Activated CD4-positive, CD25-positive, alpha-beta regulatory T cell treated with anti-CD3 and anti-CD28 coated beads, Interleukin-2, amount 50 U/mL, for 24 hours (primary cell): ENCODE results near the gene LRRC53.

Experiments used
- ATAC-seq, 2 donors: fragments of 150-1000 bp; cut with Tn5 transposase; one replicate each; pipeline ENCODE4 v1.10.0; 2021; ENCODE audit warnings: mild to moderate bottlenecking in 1 of 2, moderate library complexity in 1 of 2

Gene LRRC53

DNA sequence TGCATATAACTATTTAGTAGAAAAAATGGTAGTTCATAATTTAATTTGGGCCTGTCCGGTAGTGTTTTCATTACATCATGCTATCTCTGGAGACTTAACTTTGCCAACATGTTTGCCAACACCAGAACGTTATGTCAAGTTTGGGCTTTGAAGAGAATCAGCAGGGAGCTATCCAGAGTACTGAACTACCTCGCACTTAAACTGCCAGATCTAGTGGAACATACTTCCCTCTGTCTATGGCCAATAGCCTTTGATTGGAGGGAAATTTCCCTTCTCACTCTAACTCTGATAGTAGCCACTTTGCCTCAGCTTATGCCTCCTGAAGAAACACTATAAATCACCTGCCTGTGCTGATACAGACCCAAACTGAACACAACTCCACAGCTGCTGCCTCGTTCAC lies 10.0 kb downstream of the LRRC53 start:
- no peak for ATAC-seq

DNA sequence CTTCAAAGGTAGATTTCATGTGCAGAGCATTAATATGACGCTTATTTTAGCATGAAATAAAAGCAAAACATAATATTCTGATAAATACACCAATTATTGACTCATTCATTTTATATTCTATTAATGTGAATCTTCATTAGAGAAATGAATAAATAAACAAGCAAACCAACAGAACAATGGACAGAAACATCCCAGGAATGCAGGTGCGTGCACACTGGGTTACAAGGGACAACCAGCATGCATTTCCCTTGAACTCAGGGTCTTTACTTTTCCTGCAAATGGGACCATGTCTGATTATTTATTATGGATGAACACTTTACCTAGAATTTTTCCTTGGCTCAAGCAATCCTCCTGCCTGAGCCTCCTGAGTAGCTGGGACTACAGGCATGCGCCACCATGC lies 13.5 kb downstream of the LRRC53 start:
- ATAC-seq = no peak

GRCh38 chr1:74496669-74497068 lies 15.7 kb downstream of the LRRC53 start:
- ATAC-seq = no peak

- no peak for ATAC-seq
Observed at GRCh38 chr1:74486036-74486435, 26.4 kb downstream of the LRRC53 start.

- ATAC-seq = no peak
Observed at GRCh38 chr1:74485622-74486021, 26.8 kb downstream of the LRRC53 start.

DNA sequence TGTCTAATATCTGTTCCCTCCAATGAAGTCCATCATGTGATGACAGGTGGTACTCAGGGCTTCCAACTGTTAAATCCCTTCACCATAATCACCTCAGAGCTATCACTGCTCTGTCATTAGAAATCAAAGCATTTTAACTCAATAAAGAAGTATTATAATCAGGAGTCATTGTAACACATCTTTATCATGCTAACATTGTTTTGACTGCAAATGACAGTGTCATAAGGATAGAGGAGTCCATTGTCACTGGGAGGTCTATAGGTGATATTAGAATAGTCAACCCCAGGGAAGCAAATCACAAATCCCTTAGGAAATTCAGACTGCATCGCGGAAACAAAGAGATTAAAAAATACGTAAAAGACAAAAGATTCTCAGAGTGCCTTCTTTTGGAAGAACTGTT lies 30.8 kb downstream of the LRRC53 start:
- ATAC-seq = no peak

- ATAC-seq = no peak
Observed at GRCh38 chr1:74480068-74480467, 32.3 kb downstream of the LRRC53 start.

GRCh38 chr1:74478979-74479378 lies 33.4 kb downstream of the LRRC53 start:
- no peak for ATAC-seq

DNA sequence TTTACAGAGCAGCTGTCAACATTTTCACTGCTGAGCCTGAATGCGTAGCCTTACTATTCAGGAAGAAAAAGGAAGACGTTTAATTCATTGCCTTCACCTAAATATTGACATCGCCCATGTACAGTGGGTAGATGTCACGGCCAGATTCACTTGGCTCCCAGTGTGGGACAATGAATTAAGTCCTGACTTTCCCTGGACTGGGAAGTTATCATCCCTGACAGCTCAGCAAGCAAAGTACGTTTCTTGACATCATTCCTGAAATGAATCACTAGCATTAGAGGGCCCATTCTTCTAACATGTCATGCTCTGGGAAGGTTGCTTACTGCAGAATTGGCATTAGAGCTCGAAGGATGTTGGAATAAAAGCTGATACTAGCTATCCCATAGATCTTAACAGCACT lies 37.8 kb downstream of the LRRC53 start:
- no peak for ATAC-seq

GRCh38 chr1:74471470-74471869 lies 40.9 kb downstream of the LRRC53 start:
- no peak for ATAC-seq

DNA sequence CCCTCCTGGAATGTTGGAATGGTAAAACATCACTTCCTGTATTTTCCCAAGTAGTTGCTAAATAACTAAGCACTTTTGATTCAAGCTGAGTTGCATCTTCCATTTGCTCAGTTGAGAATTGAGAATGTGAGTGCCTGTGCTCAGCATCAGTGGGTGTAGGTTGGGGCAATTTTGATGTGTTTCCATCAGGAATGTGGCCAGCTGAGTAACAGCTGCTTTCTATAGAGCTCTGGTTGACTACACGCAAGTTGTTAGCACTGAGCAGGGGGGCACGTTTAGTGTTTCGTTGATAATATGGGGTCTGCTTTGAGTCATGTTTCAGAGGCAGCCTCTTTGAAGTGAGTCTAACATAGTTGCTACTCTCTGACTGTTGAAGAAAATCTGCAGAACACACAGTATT lies 41.5 kb downstream of the LRRC53 start:
- ATAC-seq = no peak

GRCh38 chr1:74470251-74470650 lies 42.2 kb downstream of the LRRC53 start:
- no peak for ATAC-seq

- ATAC-seq = no peak
Observed at GRCh38 chr1:74468982-74469603, 43.3 kb downstream of the LRRC53 start.

DNA sequence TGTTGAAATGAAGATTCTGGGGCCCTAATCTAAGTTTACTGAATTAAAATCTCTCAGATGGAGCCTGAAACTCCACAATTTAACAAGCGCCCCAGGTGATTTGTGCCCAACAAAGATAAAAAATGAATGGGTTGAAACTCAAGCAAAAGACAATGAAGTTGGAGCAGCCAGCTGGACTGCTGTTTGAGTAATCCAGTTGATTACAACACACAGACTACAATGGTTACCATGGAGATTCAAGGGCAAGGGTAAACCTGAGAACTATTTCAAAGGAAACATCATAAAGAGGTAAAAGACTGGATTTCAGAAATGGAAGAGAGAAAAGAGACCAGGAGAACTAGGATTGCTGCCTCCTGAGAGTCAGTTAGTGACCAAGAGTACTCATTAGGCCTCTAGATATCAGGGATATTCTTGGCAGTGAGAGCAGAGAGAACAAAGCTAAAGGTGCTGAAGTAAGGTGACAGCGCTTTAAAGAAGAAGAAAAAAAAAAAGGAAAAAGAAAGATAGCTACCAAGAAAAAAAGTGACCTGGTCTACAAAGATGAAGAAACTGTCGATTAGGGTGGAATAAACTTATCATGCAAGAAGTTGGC lies 44.5 kb downstream of the LRRC53 start:
- ATAC-seq = no peak

GRCh38 chr1:74465193-74465681 lies 47.2 kb downstream of the LRRC53 start:
- no peak for ATAC-seq

DNA sequence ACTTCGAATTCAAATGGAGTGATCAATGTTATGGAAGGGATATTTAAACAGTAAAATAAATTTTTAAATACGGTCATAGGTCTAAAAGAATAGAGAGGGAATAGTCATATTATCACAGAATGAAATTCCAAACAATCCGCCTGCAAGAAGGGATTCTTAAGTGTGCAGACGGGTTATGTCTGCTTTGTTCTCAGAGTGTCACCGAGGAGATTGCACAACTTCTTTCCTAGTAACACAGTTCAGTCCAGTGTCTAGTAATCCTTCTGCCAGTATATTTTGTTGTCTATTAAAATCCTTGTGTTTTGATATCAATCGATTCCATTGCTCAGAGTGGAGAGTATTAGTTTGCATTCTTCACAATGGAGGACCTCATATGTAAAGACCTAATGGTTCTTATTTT lies 48.4 kb downstream of the LRRC53 start:
- ATAC-seq = no peak

GRCh38 chr1:74463333-74463988 lies 49.0 kb downstream of the LRRC53 start:
- peak; percentile 17 to 60 for ATAC-seq

- ATAC-seq = no peak
Observed at GRCh38 chr1:74457253-74457652, 55.2 kb downstream of the LRRC53 start.

GRCh38 chr1:74455390-74455789 lies 57.0 kb downstream of the LRRC53 start:
- no peak for ATAC-seq

DNA sequence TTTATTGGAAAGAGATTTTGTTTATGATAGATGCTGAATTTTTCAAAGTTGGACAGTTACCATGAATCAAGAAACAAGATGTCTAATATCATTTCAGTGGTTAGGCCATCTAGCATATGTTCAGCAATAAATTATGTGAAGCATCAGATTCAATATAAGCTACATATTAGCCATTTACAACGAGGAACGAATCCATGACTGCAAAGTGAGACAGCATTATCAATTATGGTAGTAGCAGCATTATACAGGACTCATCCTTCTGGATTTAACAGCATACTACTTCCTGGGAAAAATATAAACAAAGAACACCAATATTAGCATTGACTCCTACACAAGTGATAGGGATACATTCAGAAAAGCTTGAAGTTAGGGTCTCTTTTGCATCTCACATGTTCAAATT lies 59.1 kb downstream of the LRRC53 start:
- no peak for ATAC-seq

DNA sequence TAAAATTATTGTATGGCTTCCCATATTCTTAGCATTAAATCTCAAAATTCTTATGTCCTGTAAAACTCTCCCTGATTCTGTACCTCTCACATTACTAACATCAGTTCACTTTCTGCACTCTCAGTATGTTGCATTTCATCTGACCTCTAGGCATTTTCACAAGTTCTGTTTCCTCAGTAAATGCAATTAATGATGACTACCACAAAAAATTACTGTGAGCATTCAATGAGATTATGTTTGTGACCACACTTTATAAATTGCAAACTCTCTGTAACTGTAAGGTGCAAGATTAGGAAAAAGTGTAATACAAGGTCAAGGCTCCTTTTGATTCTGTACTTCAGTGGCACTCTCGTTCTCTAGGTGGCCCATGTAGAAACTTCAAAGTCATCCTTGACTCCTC lies 60.4 kb downstream of the LRRC53 start:
- ATAC-seq = no peak

DNA sequence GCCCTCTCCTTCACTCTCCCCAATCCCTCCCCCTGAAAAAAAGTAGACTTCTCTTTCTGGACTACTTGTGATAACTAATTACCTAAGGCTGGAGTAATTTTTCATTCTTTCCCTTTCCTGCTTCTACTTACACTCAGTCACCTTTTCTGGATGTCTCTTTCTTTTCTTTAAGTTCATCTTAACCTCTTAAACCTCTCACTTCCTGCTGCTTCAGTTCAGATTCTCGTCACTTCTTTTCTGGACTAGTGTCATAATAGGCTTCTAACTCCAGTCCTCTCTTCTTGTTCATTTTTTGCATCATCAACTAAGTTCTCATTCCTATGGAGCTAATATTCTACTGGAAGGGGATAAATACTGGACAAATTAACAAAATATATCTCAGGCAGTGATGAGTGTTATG lies 75.4 kb downstream of the LRRC53 start:
- ATAC-seq = no peak

- no peak for ATAC-seq
Observed at GRCh38 chr1:74436078-74436477, 76.3 kb downstream of the LRRC53 start.

DNA sequence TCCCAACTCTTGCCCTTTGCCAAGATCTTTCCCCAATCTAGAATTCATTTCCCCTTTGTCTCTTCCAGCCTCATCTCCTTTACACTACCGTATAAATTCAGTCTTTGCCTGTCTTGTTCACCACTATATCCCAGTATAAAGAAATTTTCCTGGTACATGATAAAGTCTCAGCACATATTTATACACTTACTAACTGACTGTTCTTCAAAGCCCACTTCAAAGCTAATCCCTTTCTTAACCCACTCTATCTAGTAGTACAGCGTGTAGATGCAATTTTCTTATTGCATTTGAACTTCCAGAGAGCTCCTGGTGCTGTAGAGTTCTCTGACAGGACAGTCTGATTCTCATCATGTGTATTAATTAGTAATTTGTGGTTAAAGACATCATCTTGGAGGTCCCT lies 78.1 kb downstream of the LRRC53 start:
- no peak for ATAC-seq
